ENCODE results near the gene EIF5.

- TF ChIP-seq CTCF (conservative IDR thresholded peaks at IDR 0.05; ENCODE audit: low read length) (no peak), EZH2phosphoT487 (IDR thresholded peaks at IDR 0.05; ENCODE audit: borderline replicate concordance, low read depth, low read length) (no peak)
Observed at GRCh38 chr14:103380719-103381377, 46.8 kb downstream of the EIF5 start.

Measured in OCI-LY7 (cell line).